PC-3 (cell line): ENCODE data around the gene ANKS1A. TPM values are rescaled to one million over a fixed set of nuclear protein-coding genes. Genes with fewer than 3 reads are reported as not detected.
A peak's percentile ranks its signal among the peaks of the same experiment; 100 is the strongest.

Experiments used
- ATAC-seq: fragments of 200-7000 bp; cut with Tn5 transposase; 2 replicates; pipeline ENCODE4 v1.9.1; 2020; ENCODE audit warnings: mild to moderate bottlenecking, moderate library complexity
- BruUV-seq: library from RNA; stranded (reverse); fragments of 400-500 nt; replicated peaks from 2 replicates; lab custom pipeline; 2021; lab: Mats Ljungman, UMichigan
- CTCF ChIA-PET: fragments of 300-600 bp; sonication (Branson Sonifier 250); formaldehyde crosslinking; loops from one replicate; lab custom pipeline; 2022; ENCODE audit warnings: antibody characterized with exemption; lab: Charles Lee
- POLR2A ChIA-PET: fragments of 300-600 bp; sonication (Branson Sonifier 250); formaldehyde crosslinking; loops from one replicate; lab custom pipeline; 2022; ENCODE audit warnings: antibody characterized with exemption; ENCODE audit not compliant: unreplicated experiment; lab: Charles Lee
- DNase-seq: peaks from one replicate; pipeline ENCODE4 v3.0.0-alpha.2; 2015
- H2AFZ ChIP-seq: fragments of 300-600 bp; sonication (generic); 2 replicates; pipeline ENCODE4 v1.6.0; 2016; ENCODE audit warnings: antibody characterized with exemption, low read length
- H3F3A ChIP-seq: fragments of 300-600 bp; sonication (generic); one replicate; pipeline ENCODE4 v1.6.0; 2017; ENCODE audit warnings: antibody characterized with exemption, low read length, control low read depth, mild to moderate bottlenecking; ENCODE audit not compliant: unreplicated experiment
- H3K27ac ChIP-seq: fragments of 300-600 bp; sonication (generic); 2 replicates; pipeline ENCODE4 v1.5.1; 2016; ENCODE audit warnings: mild to moderate bottlenecking, low read length
- H3K27me3 ChIP-seq: fragments of 300-600 bp; sonication (generic); 2 replicates; pipeline ENCODE4 v1.6.1; 2016; ENCODE audit warnings: low read length, mixed read lengths
- H3K36me3 ChIP-seq: fragments of 300-600 bp; sonication (generic); 2 replicates; pipeline ENCODE4 v1.6.1; 2016; ENCODE audit warnings: low read depth, mixed run types, low read length, mixed read lengths
- H3K4me1 ChIP-seq: fragments of 300-600 bp; sonication (generic); 2 replicates; pipeline ENCODE4 v1.5.1; 2016; ENCODE audit warnings: low read length; ENCODE audit not compliant: insufficient read depth
- H3K4me2 ChIP-seq: fragments of 300-600 bp; sonication (generic); 2 replicates; pipeline ENCODE4 v1.6.0; 2016; ENCODE audit warnings: low read length
- H3K4me3 ChIP-seq: fragments of 300-600 bp; sonication (generic); 2 replicates; pipeline ENCODE4 v1.5.1; 2016; ENCODE audit warnings: mild to moderate bottlenecking, low read length, mixed read lengths
- H3K79me2 ChIP-seq: fragments of 300-600 bp; sonication (generic); 2 replicates; pipeline ENCODE4 v1.6.1; 2017; ENCODE audit warnings: low read length, mixed read lengths
- H3K9ac ChIP-seq: fragments of 300-600 bp; sonication (generic); 2 replicates; pipeline ENCODE4 v1.6.0; 2016; ENCODE audit warnings: mild to moderate bottlenecking, low read length
- H3K9me2 ChIP-seq: fragments of 300-600 bp; sonication (generic); replicated peaks from 2 replicates; pipeline ENCODE4 v1.6.1; 2016; ENCODE audit warnings: mixed run types, low read length, mixed read lengths
- H3K9me3 ChIP-seq: fragments of 300-600 bp; sonication (generic); 2 replicates; pipeline ENCODE4 v1.6.1; 2016; ENCODE audit warnings: low read length, mixed read lengths
- H4K20me1 ChIP-seq: fragments of 300-600 bp; sonication (generic); 2 replicates; pipeline ENCODE4 v1.6.1; 2016; ENCODE audit warnings: low read length, mixed read lengths
- EZH2 ChIP-seq: fragments of 300-600 bp; sonication (generic); IDR thresholded peaks from one replicate; pipeline ENCODE4 v1.6.1; 2017; ENCODE audit warnings: antibody characterized with exemption, mild to moderate bottlenecking, low read length; ENCODE audit not compliant: unreplicated experiment
- EZH2phosphoT487 ChIP-seq: fragments of 300-600 bp; sonication (generic); IDR thresholded peaks from 2 replicates; pipeline ENCODE4 v1.6.1; 2018; ENCODE audit warnings: mild to moderate bottlenecking, antibody characterized with exemption, low read length, borderline replicate concordance
- intact Hi-C: fragments of 100-400 bp; cut with micrococcal nuclease; formaldehyde crosslinking; loops from 2 replicates; pipeline ENCODE4 v1.9.0; 2023
- total RNA-seq: library from RNA; depleted of rRNA; stranded (reverse); fragments of >200 nt; gene quantifications from 2 replicates; pipeline ENCODE4 v1.2.3, GENCODE V29; 2014
- TF ChIP-seq, protein P1 (sequence below): fragments of 300-600 bp; sonication (generic); conservative IDR thresholded peaks from 2 replicates; pipeline ENCODE4 v1.5.1; 2017; ENCODE audit warnings: antibody characterized with exemption, low read depth, mild to moderate bottlenecking, low read length

ANKS1A gene
- total RNA-seq, 1 experiment from 2014 or later = 18.8 TPM

DNA sequence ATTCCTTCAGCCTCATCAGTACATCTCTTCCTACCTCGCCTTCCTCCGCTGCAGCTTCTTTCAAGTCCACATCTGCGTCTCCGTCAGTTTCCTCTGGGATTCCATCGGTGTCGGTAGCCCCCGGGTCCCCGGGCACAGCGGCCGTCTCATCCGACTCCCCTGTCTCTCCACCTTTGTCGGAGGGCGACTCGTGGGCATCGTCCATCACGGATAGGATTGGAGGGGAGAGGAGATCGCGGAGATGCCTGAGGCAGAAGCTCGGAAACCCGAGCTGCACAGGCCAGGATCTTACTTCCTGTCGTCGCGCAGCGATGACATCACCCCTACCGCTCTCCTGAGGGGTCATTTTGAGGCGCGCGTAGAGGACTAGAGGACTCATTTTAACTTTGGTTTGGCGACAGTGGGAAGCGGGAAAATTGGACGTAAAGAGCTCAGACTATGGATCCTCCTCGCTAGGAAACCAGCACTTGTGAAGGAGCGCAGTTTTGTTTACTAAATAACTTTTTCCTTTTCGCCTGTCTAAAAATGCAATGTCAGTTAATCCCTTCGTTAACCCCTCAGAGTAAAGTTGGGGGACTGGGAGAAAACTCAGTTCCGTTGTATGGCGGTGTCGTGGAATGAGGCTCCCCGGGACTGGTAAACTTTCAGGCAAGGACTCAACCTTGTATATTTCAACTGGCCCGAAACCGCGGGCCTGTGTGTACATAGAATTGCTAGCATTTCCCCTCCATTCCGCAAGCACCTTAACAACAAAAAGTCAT, 1.1 kb upstream of the ANKS1A start, which contains the start of gene TAF11:
TSS of gene TAF11 (minus strand) at position 290 of the 761 bp plus-strand sequence. CDS start at position 205, 85 bp downstream.
- Histone ChIP-seq H3K4me3 (peak within 1 kb of the TSS; percentile 90), H3K36me3 (peaks cover 8% of the 10 kb centered on the region; the same call in 1 of the 2 replicates), H3K9me2 (no peaks in the 10 kb centered on the region), H4K20me1 (peaks cover 14% of the 10 kb centered on the region; the same call in 1 of the 2 replicates), H3K79me2 (peaks cover 87% of the 10 kb centered on the region), H2AFZ (peak within 1 kb of the TSS; percentile 82), H3K27ac (peak within 1 kb of the TSS; percentile 48), H3K4me1 (peaks cover 12% of the 10 kb centered on the region), H3F3A (no peaks in the 10 kb centered on the region), H3K9ac (peak within 1 kb of the TSS; percentile 85), H3K9me3 (no peaks in the 10 kb centered on the region), H3K4me2 (peak within 1 kb of the TSS; percentile 90), H3K27me3 (no peaks in the 10 kb centered on the region)
- intact Hi-C loops = loop anchor here (2.0 to 5.0 kb wide), 2 partner anchors 65 to 254 kb away; partner anchors contain the start of gene TCP11
- BruUV-seq = TSS peak; percentile 88
- CTCF ChIA-PET = interaction anchor here (0.9 kb wide), 1 partner anchor 96 kb away, joined by 4 read pairs; the partner anchor contains the start of gene BLTP3A
- POLR2A ChIA-PET = interaction anchor here (0.6 to 1.1 kb wide), 3 partner anchors 27 to 651 kb away, joined by 3 read pairs; partner anchors contain the start of gene HMGA1
- TF ChIP-seq EZH2phosphoT487 = no peak
- TF ChIP-seq, protein P1, sequence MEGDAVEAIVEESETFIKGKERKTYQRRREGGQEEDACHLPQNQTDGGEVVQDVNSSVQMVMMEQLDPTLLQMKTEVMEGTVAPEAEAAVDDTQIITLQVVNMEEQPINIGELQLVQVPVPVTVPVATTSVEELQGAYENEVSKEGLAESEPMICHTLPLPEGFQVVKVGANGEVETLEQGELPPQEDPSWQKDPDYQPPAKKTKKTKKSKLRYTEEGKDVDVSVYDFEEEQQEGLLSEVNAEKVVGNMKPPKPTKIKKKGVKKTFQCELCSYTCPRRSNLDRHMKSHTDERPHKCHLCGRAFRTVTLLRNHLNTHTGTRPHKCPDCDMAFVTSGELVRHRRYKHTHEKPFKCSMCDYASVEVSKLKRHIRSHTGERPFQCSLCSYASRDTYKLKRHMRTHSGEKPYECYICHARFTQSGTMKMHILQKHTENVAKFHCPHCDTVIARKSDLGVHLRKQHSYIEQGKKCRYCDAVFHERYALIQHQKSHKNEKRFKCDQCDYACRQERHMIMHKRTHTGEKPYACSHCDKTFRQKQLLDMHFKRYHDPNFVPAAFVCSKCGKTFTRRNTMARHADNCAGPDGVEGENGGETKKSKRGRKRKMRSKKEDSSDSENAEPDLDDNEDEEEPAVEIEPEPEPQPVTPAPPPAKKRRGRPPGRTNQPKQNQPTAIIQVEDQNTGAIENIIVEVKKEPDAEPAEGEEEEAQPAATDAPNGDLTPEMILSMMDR = no peak
- no peak for TF ChIP-seq EZH2
- ATAC-seq (peak; percentile 79), DNase-seq (peak; percentile 97)

DNA sequence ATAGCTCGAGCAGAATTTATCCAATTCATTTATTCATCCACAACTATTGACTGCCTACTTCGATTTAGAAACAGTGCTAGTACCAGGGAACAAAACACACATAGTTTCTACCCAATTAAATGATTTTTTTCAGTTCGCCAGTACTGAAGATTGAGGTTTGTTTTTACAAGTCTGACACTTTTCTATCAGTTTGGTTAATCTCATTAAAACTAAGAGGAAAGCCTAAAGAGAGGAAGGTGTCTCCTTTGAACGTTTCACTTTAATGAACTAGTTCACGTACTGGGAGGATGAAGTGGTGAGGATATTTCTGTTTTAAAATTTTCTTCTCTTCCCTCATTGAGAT, 570 bp upstream of the ANKS1A start:
- H3K36me3 ChIP-seq = peaks cover 5% of the 10 kb centered on the region; the same call in 1 of the 2 replicates
- H4K20me1 ChIP-seq = peaks cover 19% of the 10 kb centered on the region; the same call in 1 of the 2 replicates
- POLR2A ChIA-PET = interaction anchor here (0.6 to 1.1 kb wide), 6 partner anchors 19 to 441 kb away, joined by 3 to 6 read pairs (median 3); no protein-coding TSS in a partner anchor
- H3K79me2 ChIP-seq = peaks cover 87% of the 10 kb centered on the region
- H3K27me3 ChIP-seq = no peaks in the 10 kb centered on the region
- ATAC-seq (no peak; the same call in 1 of the 2 replicates), DNase-seq (no peak)
- intact Hi-C loops = loop anchor here (2.0 to 5.0 kb wide), 2 partner anchors 64 to 254 kb away; partner anchors contain the start of gene TCP11
- H3K9me3 ChIP-seq = no peaks in the 10 kb centered on the region
- no peaks in the 10 kb centered on the region for H3K9me2 ChIP-seq
- BruUV-seq = no TSS peak
- TF ChIP-seq, protein P1 = no peak
- TF ChIP-seq EZH2 (no peak), EZH2phosphoT487 (no peak)
- H3F3A ChIP-seq = no peaks in the 10 kb centered on the region
- peaks cover 12% of the 10 kb centered on the region for H3K4me1 ChIP-seq
- CTCF ChIA-PET = interaction anchor here (0.8 to 0.9 kb wide), 2 partner anchors 84 to 97 kb away, joined by 4 to 5 read pairs; partner anchors contain the start of gene BLTP3A
- peak overlapping the region; percentile 90 for H3K4me2 ChIP-seq
- peak overlapping the region; percentile 82 for H2AFZ ChIP-seq
- peak overlapping the region; percentile 48 for H3K27ac ChIP-seq
- H3K4me3 ChIP-seq = peak overlapping the region; percentile 90
- H3K9ac ChIP-seq = peak overlapping the region; percentile 85
